Astrocyte of the hippocampus (primary cell): Measurements from ENCODE around the gene XIRP1.

ENCODE experiments used
- DNase-seq: peaks from one replicate; pipeline ENCODE4 v3.0.0; 2011; ENCODE audit warnings: low read depth, low spot score

XIRP1 gene

DNA sequence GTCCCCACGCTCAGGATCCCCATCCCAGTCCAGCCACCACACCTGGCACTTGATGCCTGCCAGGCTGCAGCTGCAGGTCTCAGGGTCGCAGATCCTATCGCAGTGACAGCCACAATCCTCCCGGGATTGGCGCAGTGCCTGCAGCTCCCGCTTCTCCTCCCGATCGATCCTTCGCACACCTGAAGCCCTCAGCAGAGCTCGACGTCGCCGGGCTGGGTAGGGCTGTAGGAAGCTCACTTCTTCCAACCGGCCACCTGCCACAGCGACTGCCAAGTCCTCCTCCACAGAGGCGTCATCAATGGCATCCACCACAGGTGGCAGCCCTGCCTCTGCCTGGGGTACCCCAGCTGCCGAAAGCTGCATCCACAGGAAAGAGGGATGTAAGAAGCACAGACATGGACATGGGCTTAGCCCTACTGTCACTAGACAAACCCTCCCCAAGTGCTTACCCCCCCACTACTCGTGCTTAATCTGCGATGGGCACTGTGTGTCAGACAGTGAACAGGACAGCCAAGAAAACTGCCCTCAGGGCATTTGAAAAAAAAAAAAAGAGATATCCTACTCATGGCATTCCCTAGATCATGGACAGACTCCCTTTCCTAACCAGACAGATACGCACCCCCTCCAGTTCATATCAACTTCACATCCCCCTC is 48.2 kb downstream of the XIRP1 start:
- DNase-seq, result no peak

DNA sequence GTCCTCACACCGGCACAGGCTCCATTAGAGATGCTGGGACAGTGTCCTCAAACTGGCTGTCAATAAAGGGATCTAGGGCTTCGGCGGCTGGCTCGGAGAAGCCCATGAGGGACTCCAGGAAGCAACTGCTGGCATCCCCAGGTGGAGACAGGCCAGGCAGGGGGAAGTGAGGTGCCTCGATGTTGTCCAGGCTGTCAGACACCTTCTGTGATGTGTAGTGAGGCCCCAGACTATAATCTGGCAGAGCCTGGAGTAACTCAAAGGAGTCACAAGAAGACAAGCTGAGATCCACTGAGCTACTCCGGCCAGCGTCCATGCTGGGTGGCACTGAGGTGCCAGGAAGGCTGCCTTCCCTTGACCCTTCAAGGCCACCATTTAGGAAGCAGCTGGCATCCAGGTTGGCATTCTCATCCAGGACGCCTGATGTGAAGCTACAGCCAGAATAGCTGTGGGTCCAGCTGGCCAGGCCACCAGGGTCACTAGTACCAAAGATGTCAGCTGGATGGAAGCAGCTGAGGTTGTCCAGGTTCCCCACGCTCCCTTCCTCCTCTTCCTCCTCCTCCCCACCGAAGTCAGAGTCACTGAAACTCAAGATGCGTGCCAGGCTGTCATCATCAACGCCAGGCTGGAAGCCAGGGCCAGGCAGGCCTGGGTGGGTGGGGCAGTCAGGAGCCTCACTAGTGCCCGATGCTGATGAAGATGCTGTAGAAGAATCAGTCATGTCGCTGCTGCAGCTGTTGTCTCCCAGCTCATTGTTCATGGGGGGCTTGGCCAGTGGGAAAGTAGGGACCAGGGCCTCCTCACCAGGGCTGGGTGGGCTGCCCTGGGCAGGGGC is 49.1 kb downstream of the XIRP1 start:
- DNase-seq, result no peak

DNA sequence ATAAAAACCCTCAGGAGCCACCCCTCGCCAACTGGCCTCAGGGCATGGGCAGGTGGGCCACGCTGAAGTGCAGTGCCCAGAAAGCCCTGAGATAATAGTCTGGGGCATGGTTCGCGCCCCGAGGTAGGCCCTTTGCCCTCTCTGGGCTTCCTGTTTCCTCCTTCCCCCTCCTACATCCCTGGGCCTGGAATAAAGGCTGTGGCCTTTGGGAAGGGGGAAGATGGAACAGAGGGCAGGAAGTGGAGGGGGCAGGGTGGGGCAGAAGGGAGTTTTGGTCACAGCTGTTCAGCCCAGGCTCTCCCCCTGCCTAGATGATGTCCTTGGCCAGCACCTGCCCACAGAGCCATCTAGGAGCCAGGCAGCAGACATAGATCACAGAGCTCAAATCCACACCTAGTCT is 50.3 kb downstream of the XIRP1 start:
- DNase-seq, result no peak

DNA sequence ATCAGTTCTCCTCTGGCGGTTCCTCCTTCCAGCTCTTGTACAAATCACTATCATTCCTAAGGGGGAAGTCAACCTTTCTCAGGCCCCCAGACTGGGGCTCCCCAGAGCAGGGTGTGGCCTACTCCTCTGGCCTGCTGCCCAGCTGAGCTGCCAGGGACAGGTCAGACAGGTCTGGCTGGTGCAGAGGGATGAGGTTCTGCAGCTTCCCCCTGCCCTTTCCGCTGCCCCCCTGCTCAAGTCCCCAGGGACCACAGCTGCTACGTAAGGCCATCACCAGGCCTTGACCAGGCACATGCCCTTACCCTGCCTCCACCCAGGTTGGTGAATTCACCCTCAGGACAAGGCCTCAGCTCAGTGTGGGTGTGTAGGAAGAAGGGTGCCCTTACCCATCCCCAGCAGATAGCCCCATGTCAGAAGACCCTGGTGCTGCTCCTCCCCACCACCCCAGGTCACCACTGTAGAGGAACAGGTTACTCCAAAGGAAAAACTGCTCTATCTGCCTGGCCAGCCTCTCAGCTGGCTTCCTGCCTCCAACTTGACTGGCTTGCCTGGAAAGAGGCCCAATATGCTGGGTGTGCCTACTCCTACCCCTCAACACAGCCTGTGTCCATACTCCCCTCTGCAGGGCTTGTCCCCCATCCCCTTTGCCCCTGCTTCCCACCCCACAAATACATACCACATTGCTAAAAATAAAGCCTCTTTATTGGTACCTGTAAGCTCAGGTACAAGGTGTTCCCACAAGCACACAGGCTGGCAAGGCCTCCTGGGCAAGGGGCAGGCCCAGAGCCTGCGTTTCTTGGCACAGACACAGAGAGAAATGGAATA is 51.0 kb downstream of the XIRP1 start:
- DNase-seq, result peak; percentile 52

DNA sequence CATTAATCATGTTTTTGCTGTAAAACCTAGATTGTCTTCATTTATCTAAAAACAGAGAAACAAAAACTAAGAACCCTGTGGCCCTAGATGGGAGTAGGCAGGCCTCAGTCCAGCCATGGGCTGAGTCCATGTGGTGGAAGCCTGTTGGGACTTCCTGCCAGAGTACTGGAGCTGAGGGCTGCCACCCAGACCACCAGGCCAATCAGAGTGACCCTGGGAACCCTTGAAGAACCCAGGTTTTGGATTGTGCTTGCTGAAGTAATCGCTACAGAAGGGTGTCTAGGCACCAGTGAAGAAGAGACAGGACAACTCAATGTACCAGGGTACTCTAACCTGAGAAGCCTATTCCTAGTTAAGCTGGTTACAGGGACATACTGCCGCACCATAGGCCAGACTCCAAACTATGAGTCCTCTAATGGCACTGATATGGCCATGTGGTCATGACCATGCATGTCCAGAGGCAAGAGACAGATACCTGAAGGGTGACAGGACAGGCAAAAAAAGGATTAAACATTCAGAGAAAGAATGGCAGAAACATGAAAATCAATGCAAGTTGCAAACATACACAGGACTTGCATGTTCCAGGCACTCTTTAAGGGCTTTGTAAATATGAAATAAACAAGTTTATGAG is 51.9 kb downstream of the XIRP1 start:
- DNase-seq, result no peak

DNA sequence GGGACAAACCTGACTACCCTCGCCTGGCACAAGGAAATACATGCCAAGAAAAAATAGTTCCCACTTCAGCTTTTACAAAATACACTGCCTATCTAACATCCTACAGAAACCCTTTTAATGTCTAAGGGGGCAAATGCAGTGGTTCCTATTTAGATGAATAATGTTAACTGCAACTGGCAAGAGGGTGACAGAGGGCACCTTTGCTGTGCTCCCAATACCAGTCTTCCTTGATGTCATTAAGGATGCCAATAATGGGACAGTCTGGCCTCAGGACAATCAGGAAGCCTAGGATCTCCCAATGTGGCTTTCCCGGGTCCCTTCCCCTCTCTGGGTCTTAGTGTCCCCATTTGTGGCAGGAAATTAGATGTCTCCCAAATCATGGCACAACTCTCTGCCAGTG is 53.0 kb downstream of the XIRP1 start:
- DNase-seq, result no peak

DNA sequence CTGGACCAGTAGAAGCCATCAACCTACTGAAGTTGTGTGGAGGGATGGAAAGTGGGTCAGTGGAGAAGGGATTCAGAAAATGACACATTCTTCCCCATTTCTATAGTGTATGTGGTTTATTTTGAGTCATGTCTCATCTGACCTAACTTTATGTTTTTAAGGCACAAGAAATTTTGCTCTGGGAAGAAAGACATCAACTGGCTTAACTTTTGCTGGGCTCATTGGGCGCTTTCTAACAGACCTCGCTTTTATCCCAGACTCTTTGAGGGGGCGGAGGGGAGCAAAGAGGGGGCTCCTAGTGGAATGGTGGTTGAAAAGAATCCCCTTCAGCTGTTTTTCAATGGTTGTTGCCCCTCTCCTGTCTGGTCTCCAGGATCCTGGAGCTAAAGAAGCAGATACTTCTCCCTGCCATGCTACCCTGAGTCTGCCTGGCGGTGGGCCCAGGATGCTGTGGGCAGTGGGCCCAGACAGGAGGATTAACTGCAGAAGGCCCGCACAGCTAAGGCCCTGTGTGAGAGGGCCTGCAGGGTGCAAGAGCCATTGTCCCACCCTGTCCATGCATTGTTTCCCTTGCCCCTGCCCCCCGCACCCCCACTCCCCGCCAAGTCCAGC is 53.5 kb downstream of the XIRP1 start:
- DNase-seq, result peak; percentile 86

DNA sequence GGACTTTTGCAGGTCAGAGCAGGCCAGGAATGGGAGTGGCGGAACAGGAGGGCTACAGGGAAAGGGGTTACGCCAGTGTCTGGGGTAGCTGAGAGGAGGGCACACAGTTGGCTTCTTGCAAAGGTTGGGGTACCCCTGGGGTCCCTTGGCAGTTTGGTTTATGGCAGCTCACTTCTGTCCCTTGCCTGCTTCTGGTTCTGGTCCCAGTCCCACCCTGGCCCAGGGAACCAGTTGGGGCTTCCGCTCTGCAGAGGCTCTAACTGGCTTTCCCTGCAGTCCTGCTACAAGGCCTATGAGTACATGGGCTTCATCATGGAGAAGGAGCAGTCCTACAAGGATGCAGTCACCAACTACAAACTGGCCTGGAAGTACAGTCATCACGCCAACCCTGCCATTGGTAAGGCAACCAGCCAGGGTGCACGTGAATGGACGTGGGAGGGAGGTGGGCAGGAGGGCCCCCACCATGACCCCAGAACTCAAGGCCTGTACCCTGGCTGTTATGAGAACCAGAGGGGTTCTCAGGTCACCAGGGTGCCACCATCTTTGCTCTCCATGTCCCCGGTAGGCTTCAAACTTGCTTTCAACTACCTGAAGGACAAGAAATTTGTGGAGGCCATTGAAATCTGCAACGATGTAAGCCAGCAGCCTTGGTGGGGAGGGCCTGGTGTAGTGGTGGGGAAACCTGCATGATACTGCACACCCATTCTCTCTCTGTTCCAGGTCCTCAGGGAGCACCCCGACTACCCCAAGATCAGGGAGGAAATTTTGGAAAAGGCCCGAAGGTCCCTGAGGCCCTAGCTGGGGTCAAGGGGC is 54.2 kb downstream of the XIRP1 start:
- no peak for DNase-seq

DNA sequence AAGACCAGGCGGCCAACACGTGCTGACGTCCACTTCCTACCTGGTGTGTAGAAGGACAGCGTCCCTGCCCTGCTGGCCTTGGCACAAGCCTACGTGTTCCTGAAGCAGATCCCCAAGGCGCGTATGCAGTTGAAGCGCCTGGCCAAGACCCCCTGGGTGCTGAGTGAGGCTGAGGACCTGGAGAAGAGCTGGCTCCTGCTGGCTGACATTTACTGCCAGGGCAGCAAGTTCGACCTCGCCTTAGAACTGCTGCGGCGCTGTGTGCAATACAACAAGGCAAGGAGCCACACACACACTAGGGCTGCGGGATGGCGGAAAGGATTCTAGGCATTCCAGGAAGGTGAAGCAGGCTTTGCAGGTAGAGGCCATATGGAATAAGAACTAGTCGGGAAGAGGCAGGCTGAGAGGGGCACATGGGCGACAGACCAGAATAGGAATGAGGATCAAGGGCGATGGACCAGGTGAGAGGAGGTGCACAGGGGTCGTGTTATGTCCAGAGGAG is 54.9 kb downstream of the XIRP1 start:
- DNase-seq, result no peak

DNA sequence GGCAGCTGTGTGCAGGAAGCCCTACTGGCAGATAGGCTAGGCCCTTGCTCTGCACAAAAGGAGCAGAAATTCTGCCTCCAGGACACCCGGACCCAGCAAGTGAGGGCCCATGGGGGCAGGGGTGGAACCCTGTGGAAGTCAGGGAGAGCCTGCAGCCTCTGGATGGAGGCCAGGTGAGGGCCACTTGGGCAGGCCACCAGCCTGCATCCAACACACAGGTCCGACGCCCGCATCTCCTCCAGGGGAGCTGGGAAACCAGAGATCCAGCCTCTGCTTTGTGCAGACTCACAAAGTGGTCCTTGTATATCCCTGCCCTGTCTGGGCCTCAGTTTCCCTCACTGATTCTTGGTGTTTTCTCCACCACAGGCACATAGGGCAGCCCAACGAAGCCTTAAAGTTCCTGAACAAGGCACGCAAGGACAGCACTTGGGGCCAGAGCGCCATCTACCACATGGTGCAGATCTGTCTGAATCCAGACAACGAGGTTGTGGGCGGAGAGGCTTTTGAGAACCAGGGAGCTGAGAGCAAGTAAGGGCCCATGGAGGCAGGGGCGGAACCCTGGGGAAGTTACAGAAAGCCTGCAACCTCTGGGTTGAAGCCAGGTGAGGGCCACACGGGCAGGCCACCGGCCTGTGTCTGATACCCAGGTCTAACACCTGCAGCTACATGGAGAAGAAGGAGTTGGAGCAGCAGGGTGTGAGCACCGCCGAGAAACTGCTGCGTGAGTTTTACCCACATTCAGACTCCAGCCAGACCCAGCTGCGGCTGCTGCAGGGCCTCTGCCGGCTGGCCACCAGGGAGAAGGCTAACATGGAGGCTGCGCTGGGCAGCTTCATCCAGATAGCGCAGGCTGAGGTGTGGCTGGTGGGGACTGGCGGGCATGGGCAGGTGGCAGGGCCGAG is 55.6 kb downstream of the XIRP1 start:
- no peak for DNase-seq

DNA sequence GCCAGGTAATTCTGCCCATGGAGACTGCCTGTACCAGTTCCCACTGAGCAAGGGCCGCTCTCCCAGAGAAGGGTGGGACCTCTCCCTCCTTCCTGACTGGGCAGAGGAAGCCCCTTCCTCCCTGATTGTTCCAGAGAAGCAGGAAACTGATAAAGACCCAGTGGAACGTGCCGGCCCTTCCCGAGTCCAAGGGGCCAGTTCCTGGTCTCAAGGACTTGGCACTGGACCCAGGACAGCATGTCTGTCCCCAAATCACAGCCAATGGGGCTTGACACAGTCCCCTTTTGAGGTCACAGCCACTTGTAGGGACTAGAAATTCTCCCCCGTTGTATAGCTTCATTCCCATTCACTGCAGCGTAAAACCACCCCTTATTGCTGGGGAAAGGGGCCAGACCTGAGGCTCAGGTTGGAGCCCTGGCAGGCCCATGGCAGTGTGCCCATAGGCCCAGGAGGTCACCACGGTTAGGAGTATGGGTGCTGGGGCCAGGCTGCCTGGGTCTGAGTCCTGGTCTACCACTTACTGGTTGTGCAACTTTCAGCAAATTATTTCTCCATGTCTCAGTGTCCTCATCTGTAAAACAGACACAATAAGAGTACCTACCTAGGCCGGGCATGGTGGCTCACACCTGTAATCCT is 57.1 kb downstream of the XIRP1 start:
- no peak for DNase-seq

DNA sequence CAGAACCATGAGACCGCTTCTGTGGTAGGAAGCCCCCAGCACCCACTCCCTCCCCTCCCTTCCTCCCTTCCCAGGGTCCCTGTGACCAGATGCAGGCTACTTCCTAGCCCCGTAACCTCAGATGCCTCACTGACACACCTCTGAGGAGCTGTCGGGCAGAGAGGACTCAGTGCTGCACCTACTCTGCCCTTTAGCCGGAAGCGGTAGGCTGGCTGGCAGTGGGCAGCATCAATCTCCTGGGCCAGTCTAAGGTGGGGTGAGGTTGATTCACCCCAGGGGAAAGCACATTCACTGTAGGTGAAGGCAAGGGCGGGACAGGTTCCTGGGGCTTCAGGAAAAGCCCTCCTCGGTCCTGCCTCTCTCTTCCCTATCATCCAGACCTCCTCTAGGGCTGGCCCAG is 58.1 kb downstream of the XIRP1 start:
- DNase-seq, result no peak

DNA sequence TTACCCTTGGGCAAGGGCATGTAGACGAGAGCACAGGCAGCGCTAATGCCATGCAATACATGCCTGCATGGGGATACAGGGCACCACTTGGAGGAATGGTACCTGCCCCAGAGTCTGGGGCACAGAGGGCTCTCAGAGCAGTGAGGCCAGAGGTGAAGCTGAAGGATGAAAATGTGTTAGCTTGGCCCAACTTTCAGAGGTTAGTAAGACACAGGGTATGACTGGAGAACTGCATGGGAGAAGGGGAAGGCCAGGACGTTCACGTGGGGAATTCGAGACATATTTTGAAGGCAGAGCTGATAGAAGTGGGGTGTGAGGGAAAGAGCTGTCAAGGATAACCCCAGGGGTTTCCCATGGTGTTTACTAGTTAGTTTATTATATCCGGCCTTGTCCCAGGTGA is 58.6 kb downstream of the XIRP1 start:
- no peak for DNase-seq
